IMR-90 (cell line): ENCODE measurements around the gene FGD5. TPM values are rescaled to one million over a fixed set of nuclear protein-coding genes. Genes with fewer than 3 reads are reported as not detected.

Experiments used
- ATAC-seq: fragments of 200-7000 bp; cut with Tn5 transposase; 2 replicates; pipeline ENCODE4 v1.9.1; 2020; ENCODE audit warnings: low read depth, mild to moderate bottlenecking, moderate library complexity
- BruUV-seq: library from RNA; stranded (reverse); fragments of 400-500 nt; replicated peaks from 2 replicates; lab custom pipeline; 2021; lab: Mats Ljungman, UMichigan
- CTCF ChIA-PET: fragments of 300-600 bp; formaldehyde crosslinking; extraction: SDS; loops from one replicate; lab custom pipeline; 2021; ENCODE audit warnings: antibody characterized with exemption; lab: Yijun Ruan, JAX
- POLR2A ChIA-PET: fragments of 300-600 bp; sonication (Branson Sonifier 250); formaldehyde crosslinking; loops from one replicate; lab custom pipeline; 2022; ENCODE audit warnings: antibody characterized with exemption; ENCODE audit not compliant: unreplicated experiment; lab: Charles Lee
- DNase-seq: peaks from one replicate; pipeline ENCODE4 v3.0.0; 2013
- H2AFZ ChIP-seq: replicated peaks from 2 replicates; pipeline ENCODE3; 2013; ENCODE audit warnings: low read length, mild to moderate bottlenecking; ENCODE audit not compliant: poor library complexity
- H2AK5ac ChIP-seq: 2 replicates; pipeline ENCODE4 v1.6.1; 2013; ENCODE audit warnings: low read depth, low read length, inconsistent platforms
- H2AK9ac ChIP-seq: replicated peaks from 2 replicates; pipeline ENCODE3; 2013; ENCODE audit warnings: mild to moderate bottlenecking, low read depth, low read length, moderate library complexity; ENCODE audit not compliant: poor library complexity
- H2BK120ac ChIP-seq: 2 replicates; pipeline ENCODE4 v1.6.1; 2013; ENCODE audit warnings: low read depth, low read length, inconsistent platforms
- H2BK15ac ChIP-seq: 3 replicates; pipeline ENCODE4 v1.6.1; 2013; ENCODE audit warnings: low read depth, low read length, inconsistent platforms
- H2BK20ac ChIP-seq: 2 replicates; pipeline ENCODE4 v1.6.1; 2013; ENCODE audit warnings: low read depth, mild to moderate bottlenecking, inconsistent platforms, low read length, moderate library complexity
- H2BK5ac ChIP-seq: 2 replicates; pipeline ENCODE4 v1.6.1; 2013; ENCODE audit warnings: mild to moderate bottlenecking, low read depth, low read length, inconsistent platforms; ENCODE audit not compliant: poor library complexity, severe bottlenecking
- H3K14ac ChIP-seq: replicated peaks from 2 replicates; pipeline ENCODE4 v1.6.1; 2013; ENCODE audit warnings: low read depth, low read length, inconsistent platforms
- H3K18ac ChIP-seq: 2 replicates; pipeline ENCODE4 v1.6.1; 2013; ENCODE audit warnings: low read depth, low read length, control low read depth
- H3K23ac ChIP-seq: 2 replicates; pipeline ENCODE4 v1.6.1; 2013; ENCODE audit warnings: low read depth, low read length, inconsistent platforms
- H3K27ac ChIP-seq: 2 replicates; pipeline ENCODE4 v1.5.1; 2013; ENCODE audit warnings: mild to moderate bottlenecking, control low read depth, low read length; ENCODE audit not compliant: insufficient read depth
- H3K27me3 ChIP-seq: 2 replicates; pipeline ENCODE4 v1.6.1; 2013; ENCODE audit warnings: low read length; ENCODE audit not compliant: control insufficient read depth, insufficient read depth
- H3K36me3 ChIP-seq: 2 replicates; pipeline ENCODE4 v1.6.1; 2013; ENCODE audit warnings: low read length, mixed read lengths; ENCODE audit not compliant: control insufficient read depth, insufficient read depth
- H3K4ac ChIP-seq: 2 replicates; pipeline ENCODE4 v1.6.1; 2013; ENCODE audit warnings: low read depth, low read length, inconsistent platforms
- H3K4me1 ChIP-seq: 2 replicates; pipeline ENCODE4 v1.6.1; 2013; ENCODE audit warnings: low read length, mixed read lengths; ENCODE audit not compliant: control insufficient read depth, insufficient read depth
- H3K4me2 ChIP-seq: 2 replicates; pipeline ENCODE4 v1.6.1; 2013; ENCODE audit warnings: low read depth, mild to moderate bottlenecking, control low read depth, low read length, moderate library complexity
- H3K4me3 ChIP-seq: 2 replicates; pipeline ENCODE4 v1.5.1; 2013; ENCODE audit warnings: low read depth, mild to moderate bottlenecking, control low read depth, low read length, moderate library complexity; ENCODE audit not compliant: insufficient read depth
- H3K56ac ChIP-seq: 2 replicates; pipeline ENCODE4 v1.6.1; 2013; ENCODE audit warnings: low read length, inconsistent platforms; ENCODE audit not compliant: insufficient read depth; ENCODE audit errors: extremely low read depth
- H3K79me1 ChIP-seq, 2 experiments: 2 replicates each; pipeline ENCODE4 v1.6.1; 2013; ENCODE audit warnings: low read length in 2 of 2, inconsistent platforms in 1 of 2, low read depth in 1 of 2
- H3K9ac ChIP-seq: 2 replicates; pipeline ENCODE4 v1.6.1; 2013; ENCODE audit warnings: low read depth, low read length, control low read depth
- H3K9me1 ChIP-seq: 2 replicates; pipeline ENCODE4 v1.6.1; 2013; ENCODE audit warnings: low read length, inconsistent platforms; ENCODE audit not compliant: insufficient read depth
- H3K9me3 ChIP-seq: 2 replicates; pipeline ENCODE4 v1.6.1; 2013; ENCODE audit warnings: low read length; ENCODE audit not compliant: control insufficient read depth, insufficient read depth
- H4K20me1 ChIP-seq: 2 replicates; pipeline ENCODE4 v1.6.1; 2013; ENCODE audit warnings: low read length, inconsistent platforms; ENCODE audit not compliant: insufficient read depth
- H4K5ac ChIP-seq: 2 replicates; pipeline ENCODE4 v1.6.1; 2013; ENCODE audit warnings: mild to moderate bottlenecking, low read depth, low read length, control low read depth
- H4K8ac ChIP-seq, 2 experiments: 2 replicates each; pipeline ENCODE4 v1.6.1; 2013; ENCODE audit warnings: low read depth in 2 of 2, low read length in 2 of 2, control low read depth in 1 of 2, inconsistent platforms in 1 of 2
- H4K91ac ChIP-seq: 2 replicates; pipeline ENCODE4 v1.6.1; 2013; ENCODE audit warnings: low read depth, low read length, inconsistent platforms; ENCODE audit not compliant: insufficient read depth
- BHLHE40 ChIP-seq: fragments of 150-350 bp; IDR thresholded peaks from 2 replicates; pipeline ENCODE4 v1.6.1; 2016; ENCODE audit warnings: mild to moderate bottlenecking, low read depth, low read length
- CEBPB ChIP-seq: IDR thresholded peaks from 2 replicates; pipeline ENCODE4 v1.6.1; 2012; ENCODE audit warnings: low read depth, low read length, improper control_type of control experiment
- CHD1 ChIP-seq: IDR thresholded peaks from 2 replicates; pipeline ENCODE4 v1.6.1; 2012; ENCODE audit warnings: low read depth, low read length, improper control_type of control experiment
- FOS ChIP-seq: fragments of 150-350 bp; IDR thresholded peaks from 2 replicates; pipeline ENCODE4 v1.6.1; 2016; ENCODE audit warnings: low read depth, low read length
- MAFK ChIP-seq: IDR thresholded peaks from 2 replicates; pipeline ENCODE4 v1.6.1; 2012; ENCODE audit warnings: low read depth, low read length, improper control_type of control experiment
- MAZ ChIP-seq: IDR thresholded peaks from 2 replicates; pipeline ENCODE4 v1.6.1; 2012; ENCODE audit warnings: low read depth, mild to moderate bottlenecking, low read length, improper control_type of control experiment, moderate library complexity, borderline replicate concordance
- MXI1 ChIP-seq: IDR thresholded peaks from 2 replicates; pipeline ENCODE4 v1.6.1; 2012; ENCODE audit warnings: low read depth, mild to moderate bottlenecking, low read length, moderate library complexity, borderline replicate concordance
- NFE2L2 ChIP-seq: fragments of 150-350 bp; IDR thresholded peaks from 2 replicates; pipeline ENCODE4 v1.6.1; 2016; ENCODE audit warnings: low read depth, mild to moderate bottlenecking, low read length
- POLR2A ChIP-seq: IDR thresholded peaks from 2 replicates; pipeline ENCODE4 v1.6.1; 2012; ENCODE audit warnings: mild to moderate bottlenecking, low read depth, low read length
- RAD21 ChIP-seq: IDR thresholded peaks from 2 replicates; pipeline ENCODE4 v1.6.1; 2012; ENCODE audit warnings: low read length, improper control_type of control experiment
- RCOR1 ChIP-seq: IDR thresholded peaks from 2 replicates; pipeline ENCODE4 v1.6.1; 2012; ENCODE audit warnings: mild to moderate bottlenecking, low read length, improper control_type of control experiment; ENCODE audit not compliant: insufficient replicate concordance
- RFX5 ChIP-seq: IDR thresholded peaks from 2 replicates; pipeline ENCODE4 v1.8.0; 2012; ENCODE audit warnings: low read depth, mild to moderate bottlenecking, low read length, moderate library complexity
- SMC3 ChIP-seq: fragments of 150-350 bp; IDR thresholded peaks from 2 replicates; pipeline ENCODE4 v1.6.1; 2016; ENCODE audit warnings: low read depth, mild to moderate bottlenecking, antibody characterized with exemption, low read length, moderate library complexity
- WGBS, 2 experiments: methylation state at CpG; one replicate each; pipeline versions ENCODE4 v1.1.5 to v1.1.7; 2013; ENCODE audit warnings: missing lambda C conversion rate in 2 of 2; ENCODE audit not compliant: insufficient read length in 1 of 2; ENCODE audit errors: extremely low coverage in 2 of 2; 5-methylcytosine and 5-hydroxymethylcytosine counted together
- dilution Hi-C: fragments of 300-500 bp; cut with HindIII; formaldehyde crosslinking; loops from one replicate; pipeline ENCODE4 v1.14.3; 2018; ENCODE audit warnings: low sequenced_read_pairs; ENCODE audit not compliant: unreplicated experiment
- in situ Hi-C: fragments of 300-500 bp; cut with MboI; formaldehyde crosslinking; loops from 3 replicates; pipeline ENCODE4 v1.14.3; 2019; ENCODE audit warnings: low sequenced_read_pairs, inconsistent platforms, mixed read lengths
- intact Hi-C: fragments of 100-400 bp; cut with micrococcal nuclease; formaldehyde crosslinking; loops from 2 replicates; pipeline ENCODE4 v1.10.0; 2022
- polyA plus RNA-seq, 3 experiments: library from polyadenylated mRNA; depleted of rRNA; stranded (reverse); fragments of >200 nt; gene quantifications; 2 replicates each; pipeline ENCODE4 v1.2.3, GENCODE V29; 2012; ENCODE audit warnings: low replicate concordance in 1 of 3
- total RNA-seq: library from RNA; depleted of rRNA; stranded (reverse); fragments of >200 nt; gene quantifications from 2 replicates; pipeline ENCODE4 v1.2.3, GENCODE V29; 2012
- TF ChIP-seq, protein P1 (sequence below): fragments of 150-350 bp; IDR thresholded peaks from 2 replicates; pipeline ENCODE4 v1.6.1; 2016; ENCODE audit warnings: low read depth, mild to moderate bottlenecking, low read length, moderate library complexity, borderline replicate concordance
- TF ChIP-seq, protein P2 (sequence below): conservative IDR thresholded peaks from 2 replicates; pipeline ENCODE4 v1.5.1; 2012; ENCODE audit warnings: mild to moderate bottlenecking, low read depth, low read length, improper control_type of control experiment
- TF ChIP-seq, protein P3 (sequence below): fragments of 150-350 bp; IDR thresholded peaks from 2 replicates; pipeline ENCODE4 v1.6.1; 2017; ENCODE audit warnings: mild to moderate bottlenecking, antibody characterized with exemption, low read length, low read depth

The FGD5 gene
- total and polyA plus RNA-seq, 2 of the 4 experiments (the other 2 are of a cell fraction), result not detected

DNA sequence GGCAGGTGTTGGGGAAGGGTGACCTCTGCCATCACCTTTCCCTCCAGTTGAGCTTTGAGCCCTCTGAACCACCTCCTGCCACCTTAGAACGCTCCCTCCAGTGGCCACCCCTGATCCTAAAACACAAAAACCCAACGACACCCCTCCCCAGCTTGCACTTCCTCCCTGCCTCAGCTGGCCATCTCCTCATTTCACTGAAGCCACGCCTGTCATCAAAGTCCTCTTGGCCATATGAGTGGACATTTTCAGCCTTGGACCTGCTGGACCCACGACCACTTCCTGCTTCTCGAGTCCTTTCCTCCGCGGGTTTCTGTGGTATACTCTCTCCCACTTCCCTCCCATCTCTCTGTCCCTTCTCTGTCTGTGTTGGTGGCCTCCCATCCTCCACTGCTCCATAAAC is 80.2 kb downstream of the FGD5 start:
- H2BK20ac ChIP-seq, result no peak overlapping the region
- no peak overlapping the region for H2AK5ac ChIP-seq
- TF ChIP-seq BHLHE40 (no peak), CHD1 (no peak), MAZ (no peak), MAFK (no peak), RAD21 (no peak), POLR2A (no peak), NFE2L2 (no peak), RFX5 (no peak), SMC3 (no peak), FOS (no peak), RCOR1 (no peak), CEBPB (no peak), MXI1 (no peak)
- TF ChIP-seq, protein P1, sequence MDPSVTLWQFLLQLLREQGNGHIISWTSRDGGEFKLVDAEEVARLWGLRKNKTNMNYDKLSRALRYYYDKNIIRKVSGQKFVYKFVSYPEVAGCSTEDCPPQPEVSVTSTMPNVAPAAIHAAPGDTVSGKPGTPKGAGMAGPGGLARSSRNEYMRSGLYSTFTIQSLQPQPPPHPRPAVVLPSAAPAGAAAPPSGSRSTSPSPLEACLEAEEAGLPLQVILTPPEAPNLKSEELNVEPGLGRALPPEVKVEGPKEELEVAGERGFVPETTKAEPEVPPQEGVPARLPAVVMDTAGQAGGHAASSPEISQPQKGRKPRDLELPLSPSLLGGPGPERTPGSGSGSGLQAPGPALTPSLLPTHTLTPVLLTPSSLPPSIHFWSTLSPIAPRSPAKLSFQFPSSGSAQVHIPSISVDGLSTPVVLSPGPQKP, result no peak
- TF ChIP-seq, protein P2, sequence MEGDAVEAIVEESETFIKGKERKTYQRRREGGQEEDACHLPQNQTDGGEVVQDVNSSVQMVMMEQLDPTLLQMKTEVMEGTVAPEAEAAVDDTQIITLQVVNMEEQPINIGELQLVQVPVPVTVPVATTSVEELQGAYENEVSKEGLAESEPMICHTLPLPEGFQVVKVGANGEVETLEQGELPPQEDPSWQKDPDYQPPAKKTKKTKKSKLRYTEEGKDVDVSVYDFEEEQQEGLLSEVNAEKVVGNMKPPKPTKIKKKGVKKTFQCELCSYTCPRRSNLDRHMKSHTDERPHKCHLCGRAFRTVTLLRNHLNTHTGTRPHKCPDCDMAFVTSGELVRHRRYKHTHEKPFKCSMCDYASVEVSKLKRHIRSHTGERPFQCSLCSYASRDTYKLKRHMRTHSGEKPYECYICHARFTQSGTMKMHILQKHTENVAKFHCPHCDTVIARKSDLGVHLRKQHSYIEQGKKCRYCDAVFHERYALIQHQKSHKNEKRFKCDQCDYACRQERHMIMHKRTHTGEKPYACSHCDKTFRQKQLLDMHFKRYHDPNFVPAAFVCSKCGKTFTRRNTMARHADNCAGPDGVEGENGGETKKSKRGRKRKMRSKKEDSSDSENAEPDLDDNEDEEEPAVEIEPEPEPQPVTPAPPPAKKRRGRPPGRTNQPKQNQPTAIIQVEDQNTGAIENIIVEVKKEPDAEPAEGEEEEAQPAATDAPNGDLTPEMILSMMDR, result no peak
- TF ChIP-seq, protein P3, sequence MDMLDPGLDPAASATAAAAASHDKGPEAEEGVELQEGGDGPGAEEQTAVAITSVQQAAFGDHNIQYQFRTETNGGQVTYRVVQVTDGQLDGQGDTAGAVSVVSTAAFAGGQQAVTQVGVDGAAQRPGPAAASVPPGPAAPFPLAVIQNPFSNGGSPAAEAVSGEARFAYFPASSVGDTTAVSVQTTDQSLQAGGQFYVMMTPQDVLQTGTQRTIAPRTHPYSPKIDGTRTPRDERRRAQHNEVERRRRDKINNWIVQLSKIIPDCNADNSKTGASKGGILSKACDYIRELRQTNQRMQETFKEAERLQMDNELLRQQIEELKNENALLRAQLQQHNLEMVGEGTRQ, result no peak
- H4K91ac ChIP-seq, result no peak overlapping the region
- peaks cover 10% of the 10 kb centered on the region for H3K27me3 ChIP-seq
- H3K18ac ChIP-seq, result no peak overlapping the region
- BruUV-seq, result no TSS peak
- 53% methylated on average over 6 of the region's 7 CpGs; no CpG with 5 or more reads in 1 of the 2 experiments for WGBS, 2 experiments
- dilution Hi-C loops (no loop called here), intact Hi-C loops (no loop called here), in situ Hi-C loops (no loop called here)
- no peak overlapping the region for H4K5ac ChIP-seq
- H3K36me3 ChIP-seq, result no peaks in the 10 kb centered on the region
- no peak overlapping the region for H3K56ac ChIP-seq
- no peaks in the 10 kb centered on the region for H3K79me1 ChIP-seq
- H3K9me3 ChIP-seq, result no peaks in the 10 kb centered on the region
- H3K27ac ChIP-seq, result no peak overlapping the region
- no peak overlapping the region for H2AFZ ChIP-seq
- H3K4me3 ChIP-seq, result no peak overlapping the region
- no peak overlapping the region for H3K4me2 ChIP-seq
- H3K4me1 ChIP-seq, result no peaks in the 10 kb centered on the region
- H4K20me1 ChIP-seq, result no peaks in the 10 kb centered on the region
- no peak overlapping the region for H2BK15ac ChIP-seq
- H3K14ac ChIP-seq, result no peak overlapping the region
- no peak overlapping the region for H3K23ac ChIP-seq
- H2BK5ac ChIP-seq, result no peak overlapping the region
- POLR2A ChIA-PET, result no interaction called here
- no peak overlapping the region for H4K8ac ChIP-seq
- H2AK9ac ChIP-seq, result no peak overlapping the region
- H3K9ac ChIP-seq, result no peak overlapping the region
- DNase-seq (no peak), ATAC-seq (no peak)
- H2BK120ac ChIP-seq, result no peak overlapping the region
- CTCF ChIA-PET, result no interaction called here
- H3K9me1 ChIP-seq, result no peaks in the 10 kb centered on the region
- H3K4ac ChIP-seq, result no peak overlapping the region
